Endodermal cell (in vitro differentiated cells): ENCODE measurements around the gene DNASE2B. TPM values are rescaled to one million over a fixed set of nuclear protein-coding genes. Genes with fewer than 3 reads are reported as not detected.

Experiments
- DNase-seq: peaks from one replicate; pipeline ENCODE4 v3.0.0-alpha.2; 2017
- H3K27ac ChIP-seq: 2 replicates; pipeline ENCODE4 v1.5.1; 2013; ENCODE audit warnings: mild to moderate bottlenecking, low read depth, low read length, moderate library complexity
- H3K27me3 ChIP-seq: 2 replicates; pipeline ENCODE4 v1.6.1; 2013; ENCODE audit warnings: mild to moderate bottlenecking, low read length, moderate library complexity; ENCODE audit not compliant: insufficient read depth, control insufficient read depth, poor library complexity, severe bottlenecking
- H3K36me3 ChIP-seq: 2 replicates; pipeline ENCODE4 v1.7.0; 2013; ENCODE audit warnings: mild to moderate bottlenecking, low read length, moderate library complexity; ENCODE audit not compliant: control insufficient read depth, insufficient read depth
- H3K4me1 ChIP-seq: one replicate; pipeline ENCODE4 v1.7.0; 2013; ENCODE audit warnings: low read length; ENCODE audit not compliant: control insufficient read depth, insufficient read depth
- H3K4me3 ChIP-seq: 2 replicates; pipeline ENCODE4 v1.5.1; 2013; ENCODE audit warnings: mild to moderate bottlenecking, low read length, moderate library complexity
- H3K9ac ChIP-seq: 2 replicates; pipeline ENCODE4 v1.6.1; 2013; ENCODE audit warnings: mild to moderate bottlenecking, low read length, moderate library complexity; ENCODE audit not compliant: poor library complexity, severe bottlenecking; ENCODE audit errors: extremely low read depth
- H3K9me3 ChIP-seq: 2 replicates; pipeline ENCODE4 v1.6.1; 2013; ENCODE audit warnings: mild to moderate bottlenecking, low read length, moderate library complexity; ENCODE audit not compliant: control insufficient read depth
- H3K27ac Mint-ChIP-seq: 2 replicates; pipeline ENCODE4 v1.8.0; 2020; ENCODE audit warnings: mixed read lengths
- H3K27me3 Mint-ChIP-seq: 2 replicates; pipeline ENCODE4 v1.8.0; 2021; ENCODE audit warnings: mild to moderate bottlenecking, mixed read lengths; ENCODE audit not compliant: insufficient read depth
- H3K36me3 Mint-ChIP-seq: 2 replicates; pipeline ENCODE4 v1.8.0; 2020; ENCODE audit warnings: low read depth, mixed read lengths
- H3K4me1 Mint-ChIP-seq: 2 replicates; pipeline ENCODE4 v1.8.0; 2020; ENCODE audit warnings: mixed read lengths
- H3K4me3 Mint-ChIP-seq: 2 replicates; pipeline ENCODE4 v1.8.0; 2020; ENCODE audit warnings: mild to moderate bottlenecking, moderate library complexity, mixed read lengths
- H3K9me3 Mint-ChIP-seq: 2 replicates; pipeline ENCODE4 v1.8.0; 2020; ENCODE audit warnings: mild to moderate bottlenecking, mixed read lengths
- CTCF ChIP-seq: fragments of 200-600 bp; sonication (generic); conservative IDR thresholded peaks from 2 replicates; pipeline ENCODE4 v1.5.0; 2021; ENCODE audit warnings: antibody characterized with exemption, mild to moderate bottlenecking
- WGBS, 2 experiments: methylation state at CpG; one replicate each; pipeline versions ENCODE4 v1.1.5 to v1.1.7; 2013; ENCODE audit warnings: missing lambda C conversion rate in 2 of 2, mixed read lengths in 1 of 2; ENCODE audit not compliant: insufficient coverage in 1 of 2, insufficient read length in 1 of 2; 5-methylcytosine and 5-hydroxymethylcytosine counted together
- total RNA-seq, 2 donors: library from RNA; stranded (reverse); fragmentation: NEBNext Ultra II Directional in 1 of 2; extraction: Animal tissue kit (Norgen Biotek cat#: 25700) in 1 of 2; gene quantifications; 2 replicates in 1 of 2; 3 replicates in 1 of 2; pipeline ENCODE4 v1.2.1, GENCODE V29; 2021

DNASE2B gene
- total RNA-seq, 2 donors from 2014 or later, result not detected

- no peaks in the 10 kb centered on the region for H3K27me3 Mint-ChIP-seq
- Histone ChIP-seq H3K4me1 (no peaks in the 10 kb centered on the region), H3K4me3 (no peak overlapping the region), H3K27me3 (no peaks in the 10 kb centered on the region), H3K9me3 (no peaks in the 10 kb centered on the region), H3K36me3 (no peaks in the 10 kb centered on the region), H3K9ac (no peak overlapping the region), H3K27ac (no peak overlapping the region)
- no peak overlapping the region for H3K27ac Mint-ChIP-seq
- no peaks in the 10 kb centered on the region for H3K36me3 Mint-ChIP-seq
- no peak for DNase-seq
- H3K4me3 Mint-ChIP-seq, result no peak overlapping the region
- no peaks in the 10 kb centered on the region for H3K9me3 Mint-ChIP-seq
- no peaks in the 10 kb centered on the region for H3K4me1 Mint-ChIP-seq
- WGBS, 2 experiments, result 92 to 100% methylated on average over 1 of the region's 1 CpG
- TF ChIP-seq CTCF, result no peak
Measured at GRCh38 chr1:84379917-84380180, 18.4 kb upstream of the DNASE2B start.

- no peak overlapping the region for H3K27ac ChIP-seq
- no peaks in the 10 kb centered on the region for H3K36me3 ChIP-seq
- Mint-ChIP-seq H3K4me3 (no peak overlapping the region), H3K4me1 (peaks cover 2% of the 10 kb centered on the region), H3K36me3 (no peaks in the 10 kb centered on the region), H3K27ac (no peak overlapping the region), H3K27me3 (no peaks in the 10 kb centered on the region), H3K9me3 (no peaks in the 10 kb centered on the region)
- H3K4me1 ChIP-seq, result peaks cover 6% of the 10 kb centered on the region
- H3K9me3 ChIP-seq, result no peaks in the 10 kb centered on the region
- no peak for DNase-seq
- no peaks in the 10 kb centered on the region for H3K27me3 ChIP-seq
- H3K4me3 ChIP-seq, result no peak overlapping the region
- H3K9ac ChIP-seq, result no peak overlapping the region
- 90 to 93% methylated on average over 2 to 3 of the region's 3 CpGs for WGBS, 2 experiments
- TF ChIP-seq CTCF, result no peak
Measured at GRCh38 chr1:84382127-84382526, 16.2 kb upstream of the DNASE2B start.

GRCh38 chr1:84385347-84385746 is 12.9 kb upstream of the DNASE2B start:
- Histone ChIP-seq H3K4me3 (no peak overlapping the region), H3K36me3 (no peaks in the 10 kb centered on the region), H3K27me3 (no peaks in the 10 kb centered on the region), H3K9ac (no peak overlapping the region), H3K27ac (no peak overlapping the region), H3K4me1 (peaks cover 6% of the 10 kb centered on the region), H3K9me3 (no peaks in the 10 kb centered on the region)
- H3K4me1 Mint-ChIP-seq, result peaks cover 2% of the 10 kb centered on the region
- H3K4me3 Mint-ChIP-seq, result no peak overlapping the region
- H3K27me3 Mint-ChIP-seq, result no peaks in the 10 kb centered on the region
- WGBS, 2 experiments, result 97 to 100% methylated on average over 1 of the region's 1 CpG
- no peak overlapping the region for H3K27ac Mint-ChIP-seq
- no peak for DNase-seq
- H3K36me3 Mint-ChIP-seq, result no peaks in the 10 kb centered on the region
- no peak for TF ChIP-seq CTCF
- H3K9me3 Mint-ChIP-seq, result no peaks in the 10 kb centered on the region
